Fibroblast of the aortic adventitia (primary cell): ENCODE results near the gene RNPEPL1. TPM values are rescaled to one million over a fixed set of nuclear protein-coding genes. Genes with fewer than 3 reads are reported as not detected.

Source experiments
- DNase-seq: peaks from one replicate; pipeline ENCODE4 v3.0.0-alpha.2; 2010; ENCODE audit warnings: low read depth
- H3K4me3 ChIP-seq: 2 replicates; pipeline ENCODE4 v1.5.1; 2011; ENCODE audit warnings: low read depth, mild to moderate bottlenecking, control low read depth, low read length, moderate library complexity
- total RNA-seq: library from RNA; depleted of rRNA; stranded (reverse); fragments of >200 nt; gene quantifications from 2 replicates; pipeline ENCODE4 v1.2.3, GENCODE V29; 2012; ENCODE audit warnings: low replicate concordance
- TF ChIP-seq, protein P1 (sequence below): IDR thresholded peaks from 2 replicates; pipeline ENCODE4 v1.5.1; 2011; ENCODE audit warnings: mild to moderate bottlenecking, low read length, control low read depth, inconsistent platforms; ENCODE audit not compliant: insufficient read depth

The RNPEPL1 gene
- total RNA-seq, 1 donor = 12.7 TPM

DNA sequence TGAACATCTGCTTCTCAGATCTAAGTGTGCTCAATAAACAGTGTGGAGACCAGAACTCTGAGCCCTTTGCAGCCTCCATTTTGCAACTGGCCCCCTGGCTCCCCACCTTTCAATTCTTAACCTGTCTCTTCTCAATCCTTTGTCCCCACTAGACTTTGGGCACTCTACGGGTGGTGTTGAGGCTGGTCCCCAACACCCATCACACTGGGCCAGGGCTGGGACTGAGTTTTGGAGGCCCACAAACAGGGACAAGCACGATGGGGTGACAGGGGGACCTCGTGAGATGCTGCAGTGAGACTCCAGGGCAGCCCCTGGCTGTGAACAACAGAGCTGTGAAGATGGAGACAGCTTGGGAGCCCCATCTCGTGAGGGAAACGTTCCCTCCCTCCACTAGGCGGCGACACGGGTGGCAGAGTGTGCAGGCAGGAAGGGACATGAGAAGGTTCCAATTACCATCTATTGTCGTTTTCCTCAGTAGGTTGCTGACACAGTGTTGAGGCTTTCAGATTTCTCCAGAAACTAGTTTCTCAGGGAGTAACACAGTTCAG lies 11.7 kb upstream of the RNPEPL1 start:
- TF ChIP-seq, protein P1, sequence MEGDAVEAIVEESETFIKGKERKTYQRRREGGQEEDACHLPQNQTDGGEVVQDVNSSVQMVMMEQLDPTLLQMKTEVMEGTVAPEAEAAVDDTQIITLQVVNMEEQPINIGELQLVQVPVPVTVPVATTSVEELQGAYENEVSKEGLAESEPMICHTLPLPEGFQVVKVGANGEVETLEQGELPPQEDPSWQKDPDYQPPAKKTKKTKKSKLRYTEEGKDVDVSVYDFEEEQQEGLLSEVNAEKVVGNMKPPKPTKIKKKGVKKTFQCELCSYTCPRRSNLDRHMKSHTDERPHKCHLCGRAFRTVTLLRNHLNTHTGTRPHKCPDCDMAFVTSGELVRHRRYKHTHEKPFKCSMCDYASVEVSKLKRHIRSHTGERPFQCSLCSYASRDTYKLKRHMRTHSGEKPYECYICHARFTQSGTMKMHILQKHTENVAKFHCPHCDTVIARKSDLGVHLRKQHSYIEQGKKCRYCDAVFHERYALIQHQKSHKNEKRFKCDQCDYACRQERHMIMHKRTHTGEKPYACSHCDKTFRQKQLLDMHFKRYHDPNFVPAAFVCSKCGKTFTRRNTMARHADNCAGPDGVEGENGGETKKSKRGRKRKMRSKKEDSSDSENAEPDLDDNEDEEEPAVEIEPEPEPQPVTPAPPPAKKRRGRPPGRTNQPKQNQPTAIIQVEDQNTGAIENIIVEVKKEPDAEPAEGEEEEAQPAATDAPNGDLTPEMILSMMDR = peak; percentile 55
- no peak overlapping the region for H3K4me3 ChIP-seq
- DNase-seq = no peak

DNA sequence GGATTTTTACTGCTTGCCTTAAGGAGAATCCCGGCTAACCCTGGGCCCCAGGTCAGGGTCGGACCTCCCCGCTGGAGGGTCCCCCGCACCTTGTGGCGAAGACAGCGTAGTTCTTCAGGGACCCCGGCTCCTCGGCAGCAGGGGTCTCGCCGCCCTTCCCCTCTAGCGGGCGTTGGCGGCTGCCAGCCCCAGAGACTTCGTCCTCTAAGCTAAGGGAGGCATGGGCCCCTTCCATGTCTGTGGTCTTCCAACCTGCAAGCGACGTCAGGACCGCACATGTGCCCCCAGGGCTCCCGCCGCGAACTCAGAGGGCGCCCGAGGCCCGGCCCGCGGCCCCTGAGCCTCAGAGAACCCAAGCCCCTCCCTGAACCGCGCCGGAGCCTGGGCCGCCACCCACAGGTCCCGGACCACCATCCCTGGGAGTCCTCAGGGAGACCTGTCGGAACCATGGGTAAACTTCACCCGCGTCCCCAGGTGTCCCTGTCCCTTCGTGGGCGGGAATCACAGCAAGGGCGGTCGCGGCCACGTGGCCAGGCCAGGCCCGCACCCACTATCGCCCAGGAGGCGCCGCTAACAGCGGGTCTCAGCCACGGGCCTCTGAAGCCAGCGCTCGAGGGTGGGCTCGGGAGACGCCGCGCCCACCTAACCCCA lies 11.1 kb upstream of the RNPEPL1 start:
- H3K4me3 ChIP-seq = peak overlapping the region; percentile 55
- TF ChIP-seq, protein P1 = no peak
- DNase-seq = no peak

DNA sequence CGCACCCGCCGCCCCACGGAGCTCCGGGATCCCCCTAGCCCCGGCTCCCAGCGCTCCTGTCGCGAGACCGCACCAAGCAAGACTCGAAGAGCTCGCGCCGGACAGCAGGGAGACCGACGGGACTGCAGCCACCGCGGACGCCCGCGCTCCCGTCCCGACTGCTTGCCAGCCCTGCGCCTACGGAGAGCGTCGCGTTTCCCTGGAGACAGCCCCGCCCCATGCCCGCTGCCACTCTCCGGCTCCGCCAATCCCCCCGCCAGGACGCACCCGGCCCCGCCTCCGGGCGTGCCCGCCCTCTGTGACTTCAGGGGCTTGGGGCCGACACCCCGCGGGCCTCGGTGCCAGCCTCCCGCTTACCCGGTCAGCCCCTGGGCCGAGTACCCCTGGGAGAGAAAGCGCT lies 10.5 kb upstream of the RNPEPL1 start, which contains the start of gene ANKMY1:
Gene ANKMY1 (minus strand): TSS at position 181 of the 400 bp plus-strand sequence. CDS start 653 bp downstream, outside the sequence.
- peak within 1 kb of the TSS; percentile 55 for H3K4me3 ChIP-seq
- peak; percentile 60 for DNase-seq
- TF ChIP-seq, protein P1 = no peak

DNA sequence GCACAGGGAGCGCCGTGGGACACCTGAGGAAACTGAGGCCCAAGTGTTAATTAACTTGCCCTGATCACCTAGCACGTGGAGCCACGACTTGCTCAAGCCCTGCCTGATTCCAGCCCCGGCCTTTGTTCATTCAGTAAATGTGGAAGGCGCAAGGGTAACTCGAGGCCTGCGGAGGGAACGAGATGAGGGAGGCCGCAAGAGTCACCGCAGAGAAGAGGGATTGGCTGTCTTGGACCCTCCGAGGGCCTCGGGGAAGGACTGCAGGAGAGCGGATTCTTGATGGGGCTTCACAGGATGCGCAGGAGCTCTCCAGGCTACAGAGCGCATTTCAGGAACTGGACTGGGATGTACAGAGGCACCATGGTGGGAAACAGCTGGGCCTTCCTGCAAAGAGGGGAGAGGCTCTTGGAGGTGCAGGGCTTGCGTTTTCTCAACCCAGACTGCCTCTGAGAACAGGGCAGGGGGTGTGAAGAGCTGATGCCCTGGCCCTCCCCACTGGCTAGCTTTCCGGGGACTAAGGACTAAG lies 10.0 kb upstream of the RNPEPL1 start:
- peak overlapping the region; percentile 55 for H3K4me3 ChIP-seq
- TF ChIP-seq, protein P1 = no peak
- DNase-seq = no peak

DNA sequence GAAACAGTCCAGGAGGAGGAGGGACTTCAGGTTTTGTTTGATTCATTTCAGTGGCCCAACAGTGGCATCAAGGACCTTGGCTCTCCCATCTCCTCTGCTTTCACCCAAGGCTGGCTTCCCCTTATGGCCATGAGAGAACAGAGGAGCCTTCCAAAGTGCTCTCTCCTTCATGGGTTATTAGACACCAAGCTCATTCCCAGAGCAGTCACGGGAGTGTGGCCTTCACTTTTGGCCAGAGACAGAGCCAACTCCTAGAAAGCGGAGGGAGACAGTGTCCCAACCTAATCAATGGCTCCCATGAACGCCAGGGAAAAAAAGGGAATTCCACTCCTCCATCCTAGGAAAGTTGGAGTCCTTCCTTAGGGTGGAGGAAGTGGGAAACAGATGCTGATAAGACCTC lies 9.0 kb upstream of the RNPEPL1 start:
- no peak for DNase-seq
- peak overlapping the region; percentile 74 for H3K4me3 ChIP-seq
- TF ChIP-seq, protein P1 = no peak

DNA sequence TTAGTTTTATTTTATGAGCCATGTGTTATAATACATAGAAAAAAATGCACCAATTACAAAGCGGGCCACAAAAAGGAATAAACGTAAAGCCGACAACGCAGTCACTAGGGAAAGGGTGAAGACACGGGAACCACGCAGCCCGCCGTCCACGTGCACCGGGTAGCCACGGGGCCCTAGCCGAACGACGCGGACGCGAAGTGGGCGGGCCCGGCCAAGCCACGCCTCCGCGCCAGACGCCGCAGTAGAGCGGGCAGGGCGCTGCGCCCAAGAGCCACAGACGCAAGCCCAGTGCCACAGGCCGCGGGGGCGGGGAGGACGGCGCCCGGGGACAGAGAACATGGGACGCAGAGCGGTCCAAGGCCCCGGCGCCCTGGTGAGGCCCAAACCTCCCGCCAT lies 8.2 kb upstream of the RNPEPL1 start, which contains the start of gene DUSP28:
Gene DUSP28 (plus strand): TSS at position 274 of the 396 bp plus-strand sequence. CDS start 328 bp downstream, outside the sequence.
- DNase-seq = peak; percentile 79
- peak within 1 kb of the TSS; percentile 74 for H3K4me3 ChIP-seq
- TF ChIP-seq, protein P1 = no peak
